GM18520 (cell line): ENCODE results near the gene RBM3.

Source experiments
- ATAC-seq: cut with Tn5 transposase; IDR thresholded peaks from one replicate; pipeline ENCODE4 v1.9.1; 2021; ENCODE audit not compliant: unreplicated experiment

The RBM3 gene

GRCh38 chrX:48576108-48576507 is 1.8 kb downstream of the RBM3 start:
- no peak for ATAC-seq

DNA sequence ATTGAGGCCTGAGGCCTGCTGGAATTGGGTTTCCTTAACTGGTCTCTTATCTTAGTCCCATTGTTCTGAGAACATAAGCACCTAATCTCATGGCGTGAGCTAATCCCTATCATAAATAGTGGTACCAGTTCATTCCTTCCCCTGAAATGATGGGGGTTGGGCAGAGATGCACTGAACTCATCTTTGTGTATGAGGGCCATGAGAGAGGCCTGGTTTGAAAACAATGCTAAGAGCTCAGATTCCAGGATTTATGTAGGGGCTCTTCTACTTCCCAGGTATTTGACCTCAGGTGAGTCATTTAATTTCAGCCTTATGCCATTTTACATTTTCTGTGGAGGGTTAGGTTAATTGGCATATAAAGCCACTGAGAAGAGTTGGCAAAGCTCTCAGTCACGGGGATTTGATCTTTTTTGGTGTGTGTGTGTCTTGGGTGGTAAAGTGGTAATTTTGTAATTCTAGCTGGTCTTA is 4.4 kb downstream of the RBM3 start:
- no peak for ATAC-seq

DNA sequence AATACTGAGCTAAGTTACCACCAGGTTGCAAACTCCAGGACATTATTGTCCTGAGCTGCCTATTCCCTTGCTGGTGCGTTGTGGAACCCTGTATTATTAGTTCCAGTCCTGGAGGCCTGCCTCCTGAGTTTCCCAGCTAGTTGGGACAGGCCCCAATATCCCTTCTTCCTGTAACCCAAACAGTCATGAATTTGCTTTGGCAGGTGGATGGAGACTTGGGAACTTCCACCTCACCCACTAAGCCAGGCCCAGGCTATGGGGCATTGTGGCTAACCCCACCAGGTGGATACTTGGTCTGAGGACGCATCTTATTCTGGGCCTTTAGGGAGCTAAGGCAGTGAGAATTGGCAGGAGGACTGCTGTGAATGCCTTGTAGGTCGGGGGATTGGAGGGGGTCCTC is 5.0 kb downstream of the RBM3 start:
- no peak for ATAC-seq

DNA sequence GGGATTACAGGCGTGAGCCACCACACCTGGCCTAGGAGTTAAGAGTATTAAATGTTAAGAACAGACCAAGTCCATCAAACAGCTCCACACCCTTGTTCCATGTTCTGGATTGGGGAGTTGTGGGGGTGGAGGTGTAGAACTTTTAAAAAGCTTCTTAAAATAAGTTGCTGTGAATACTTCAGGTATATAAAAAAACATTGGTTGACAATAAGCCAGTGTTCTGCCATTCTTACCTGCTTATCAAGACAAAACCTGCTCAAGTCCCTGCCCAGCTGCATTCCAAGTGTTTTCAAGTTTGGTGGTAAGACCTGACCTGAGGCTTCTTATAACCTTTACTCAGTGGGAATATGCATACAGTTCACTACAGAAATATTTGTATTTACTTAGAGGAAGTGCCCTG is 6.4 kb downstream of the RBM3 start:
- ATAC-seq = no peak

DNA sequence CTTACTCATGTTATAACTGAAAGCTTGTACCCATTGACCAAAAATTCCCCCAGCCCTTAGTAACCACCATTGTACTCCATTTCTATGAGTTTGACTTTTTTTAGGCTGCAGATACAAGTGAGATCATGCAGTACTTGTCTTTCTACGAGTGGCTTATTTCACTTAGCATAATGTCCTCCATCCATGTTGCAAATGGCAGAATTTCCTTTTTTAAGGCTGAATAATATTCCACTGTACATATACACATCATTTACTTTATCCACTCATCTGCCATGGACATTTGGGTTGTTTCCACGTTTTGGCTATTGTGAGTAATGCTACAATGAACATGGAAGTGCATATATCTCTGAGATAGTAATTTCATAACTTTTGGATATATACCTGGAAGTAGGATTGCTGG is 10.4 kb downstream of the RBM3 start:
- ATAC-seq = no peak

DNA sequence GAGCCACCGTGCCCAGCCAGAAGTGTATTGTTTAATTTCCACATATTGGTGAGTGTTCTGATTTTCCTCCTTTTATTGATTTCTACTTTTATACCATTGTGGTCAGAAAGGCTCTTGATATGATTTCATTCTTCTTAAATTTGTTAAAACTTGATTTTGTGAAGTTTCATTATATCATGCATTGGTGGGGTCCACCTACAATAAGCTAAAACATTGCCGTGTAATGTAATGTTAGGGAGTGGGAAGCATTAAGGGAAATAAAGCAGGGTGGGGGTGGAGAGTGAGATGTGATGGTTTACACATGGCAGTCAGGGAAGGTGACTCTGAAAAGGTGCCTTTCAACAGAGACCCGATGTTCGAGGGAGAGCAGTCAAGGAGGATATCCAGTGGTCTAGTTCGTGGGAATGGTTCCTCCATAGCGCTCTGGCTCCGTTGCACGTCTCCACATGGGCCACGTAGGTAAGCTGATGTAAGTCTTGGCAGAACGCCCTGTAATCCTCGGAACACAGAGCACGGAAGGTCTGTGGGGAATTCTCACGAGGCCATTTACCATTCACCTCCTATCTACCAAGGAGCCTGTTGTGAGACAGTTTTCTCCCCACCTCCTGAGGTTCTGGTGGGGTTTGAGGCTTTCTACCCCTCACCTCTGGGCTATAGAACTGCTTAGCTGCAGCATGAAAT is 15.3 kb downstream of the RBM3 start:
- no peak for ATAC-seq

DNA sequence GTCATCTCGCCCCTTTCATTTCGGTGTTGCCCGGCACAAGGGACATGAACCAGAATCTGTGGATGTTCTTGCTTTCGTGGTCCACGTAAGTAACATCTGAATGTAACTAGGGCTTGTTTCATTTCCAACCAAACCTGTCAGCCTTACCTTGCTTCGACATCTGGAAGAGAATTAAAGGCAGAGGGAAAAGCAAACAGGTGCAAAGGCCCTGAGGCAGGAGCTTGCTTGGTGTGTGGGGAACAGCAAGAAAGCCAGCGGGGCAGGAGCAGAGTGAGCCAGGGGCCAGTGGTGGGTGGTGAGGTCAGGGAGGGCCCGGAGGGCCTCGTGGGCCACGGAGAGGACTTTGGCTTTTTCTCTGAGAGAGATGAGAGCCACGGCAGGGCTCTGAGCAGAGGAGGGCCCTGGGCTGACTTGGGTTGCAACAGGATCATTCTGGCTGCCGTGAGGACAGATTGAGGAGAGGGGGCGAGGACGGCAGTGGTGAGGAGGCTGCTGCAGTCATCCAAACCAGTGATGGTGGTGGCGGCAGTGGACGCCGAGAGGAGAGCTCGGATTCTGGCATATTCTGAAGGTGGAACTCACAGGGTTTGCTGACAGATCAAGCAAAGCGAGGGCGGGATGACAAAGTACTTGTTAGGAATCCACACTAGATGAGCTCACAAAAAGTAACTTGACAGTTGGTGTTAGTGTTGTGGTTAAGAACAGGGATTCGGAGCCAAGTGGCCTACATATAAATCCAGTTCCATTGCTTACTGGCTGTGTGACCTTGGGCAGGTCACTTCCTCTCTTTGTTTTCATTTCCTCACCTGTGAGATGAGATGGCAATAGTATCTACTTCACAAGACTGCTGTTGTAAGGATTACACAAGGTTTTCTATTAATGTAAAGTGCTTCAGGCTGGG is 16.2 kb downstream of the RBM3 start:
- ATAC-seq = no peak

GRCh38 chrX:48591255-48591791 is 17.0 kb downstream of the RBM3 start:
- no peak for ATAC-seq

DNA sequence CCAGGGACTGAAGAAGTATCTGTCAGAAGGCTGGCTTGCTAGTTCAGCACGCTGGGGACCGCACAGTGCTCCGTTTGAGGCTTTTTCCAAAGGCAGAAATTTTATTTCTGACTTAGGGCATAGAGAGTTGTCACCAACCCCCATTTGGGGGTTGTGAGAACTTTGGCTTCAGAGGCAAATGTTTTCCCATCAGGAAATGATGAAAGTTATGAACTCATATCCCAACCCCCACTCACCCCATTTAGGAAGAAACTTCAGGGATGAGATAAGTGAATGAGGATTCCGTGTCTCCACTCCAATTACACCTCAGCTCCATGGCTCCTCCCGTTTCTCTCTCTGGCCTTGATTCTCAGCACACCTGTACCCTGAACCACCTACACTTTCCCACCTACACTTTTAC is 18.7 kb downstream of the RBM3 start:
- ATAC-seq = no peak

- no peak for ATAC-seq
Observed at GRCh38 chrX:48595929-48596328, 21.6 kb downstream of the RBM3 start.

- ATAC-seq = peak; percentile 63
Observed at GRCh38 chrX:48597353-48598264, 23.3 kb downstream of the RBM3 start, which contains the start of gene WDR13. Gene WDR13 (plus strand): TSS chrX:48597492. CDS start chrX:48597997, 505 bp downstream.

DNA sequence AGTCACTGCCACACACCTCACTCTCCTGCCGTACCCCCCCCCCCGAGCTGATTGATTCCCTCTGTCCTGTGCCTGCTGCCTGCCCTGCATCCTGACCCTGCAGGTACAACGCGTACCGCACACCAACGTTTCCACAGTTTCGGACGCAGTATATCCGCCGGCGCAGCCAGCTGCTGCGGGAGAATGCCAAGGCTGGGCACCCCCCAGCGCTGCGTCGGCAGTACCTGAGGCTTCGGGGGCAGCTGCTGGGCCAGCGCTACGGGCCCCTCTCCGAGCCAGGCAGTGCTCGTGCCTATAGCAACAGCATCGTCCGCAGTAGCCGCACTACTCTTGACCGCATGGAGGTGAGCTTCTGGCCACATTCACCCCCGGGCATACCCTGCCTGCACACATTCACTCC is 24.3 kb downstream of the RBM3 start:
- no peak for ATAC-seq

DNA sequence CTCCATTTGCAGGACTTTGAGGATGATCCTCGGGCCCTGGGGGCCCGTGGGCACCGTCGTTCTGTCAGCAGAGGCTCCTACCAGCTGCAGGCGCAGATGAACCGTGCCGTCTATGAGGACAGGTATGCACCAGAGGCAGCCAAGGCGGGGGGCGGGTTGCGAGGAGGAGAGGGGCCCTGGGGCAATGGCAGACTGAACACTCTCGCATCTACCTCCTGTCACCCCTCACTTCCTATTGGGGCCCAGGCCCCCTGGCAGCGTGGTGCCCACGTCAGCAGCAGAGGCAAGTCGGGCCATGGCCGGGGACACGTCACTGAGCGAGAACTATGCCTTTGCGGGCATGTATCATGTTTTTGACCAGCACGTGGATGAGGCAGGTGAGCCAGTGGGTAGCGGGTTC is 25.1 kb downstream of the RBM3 start:
- ATAC-seq = no peak

DNA sequence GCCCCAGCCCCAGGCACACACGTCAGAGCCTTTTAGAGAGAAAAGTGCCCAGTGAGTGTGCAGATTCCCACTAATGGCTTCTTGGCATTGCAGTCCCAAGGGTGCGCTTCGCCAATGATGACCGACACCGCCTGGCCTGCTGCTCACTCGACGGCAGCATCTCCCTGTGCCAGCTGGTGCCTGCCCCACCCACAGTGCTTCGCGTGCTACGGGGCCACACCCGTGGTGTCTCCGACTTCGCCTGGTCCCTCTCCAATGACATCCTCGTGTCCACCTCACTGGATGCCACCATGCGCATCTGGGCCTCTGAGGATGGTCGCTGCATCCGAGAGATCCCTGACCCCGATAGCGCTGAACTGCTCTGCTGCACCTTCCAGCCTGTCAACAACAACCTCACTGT is 25.9 kb downstream of the RBM3 start:
- no peak for ATAC-seq

DNA sequence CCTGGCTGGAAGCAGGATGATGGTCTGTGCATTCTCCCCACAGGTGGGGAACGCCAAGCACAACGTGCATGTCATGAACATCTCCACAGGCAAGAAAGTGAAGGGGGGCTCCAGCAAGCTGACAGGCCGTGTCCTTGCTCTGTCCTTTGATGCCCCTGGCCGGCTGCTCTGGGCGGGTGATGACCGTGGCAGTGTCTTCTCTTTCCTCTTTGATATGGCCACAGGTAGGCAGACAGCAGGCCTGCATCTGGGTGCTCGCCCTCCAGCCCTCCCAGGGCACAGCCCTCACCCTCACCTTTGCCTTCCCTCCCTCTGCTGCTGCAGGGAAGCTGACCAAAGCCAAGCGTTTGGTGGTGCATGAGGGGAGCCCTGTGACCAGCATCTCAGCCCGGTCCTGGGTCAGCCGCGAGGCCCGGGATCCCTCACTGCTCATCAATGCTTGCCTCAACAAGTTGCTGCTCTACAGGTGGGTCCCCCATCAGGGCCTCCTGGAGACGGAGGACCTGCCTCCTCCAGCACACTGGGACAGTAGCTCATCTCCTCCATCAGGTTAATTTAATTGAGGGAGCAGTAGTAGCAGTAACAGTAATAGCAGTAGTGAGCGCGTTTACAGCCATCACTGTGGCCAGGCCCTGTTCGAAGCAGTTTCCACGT is 27.6 kb downstream of the RBM3 start:
- no peak for ATAC-seq

GRCh38 chrX:48604701-48605100 is 30.4 kb downstream of the RBM3 start:
- no peak for ATAC-seq

DNA sequence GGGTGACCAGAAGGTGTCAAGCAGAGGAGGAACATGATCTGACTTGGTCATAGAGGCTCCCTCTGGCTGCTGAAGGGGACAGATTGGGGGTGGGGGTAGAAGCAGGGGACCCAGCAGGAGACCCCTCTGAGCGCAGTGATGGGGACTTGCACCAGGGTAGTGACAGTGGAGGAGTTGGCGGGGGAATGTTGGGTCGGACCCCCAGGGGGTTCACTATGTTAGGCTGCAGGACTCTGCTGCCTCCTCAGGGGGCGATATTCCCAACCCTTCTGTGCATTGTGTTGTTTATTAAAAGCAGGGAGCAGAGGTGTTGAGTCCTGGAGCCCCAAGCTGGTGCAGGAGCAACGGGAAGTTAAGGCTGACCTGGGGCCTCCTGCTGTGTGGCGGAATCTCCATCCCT is 31.8 kb downstream of the RBM3 start:
- ATAC-seq = no peak

GRCh38 chrX:48611703-48612102 is 37.4 kb downstream of the RBM3 start:
- ATAC-seq = no peak

DNA sequence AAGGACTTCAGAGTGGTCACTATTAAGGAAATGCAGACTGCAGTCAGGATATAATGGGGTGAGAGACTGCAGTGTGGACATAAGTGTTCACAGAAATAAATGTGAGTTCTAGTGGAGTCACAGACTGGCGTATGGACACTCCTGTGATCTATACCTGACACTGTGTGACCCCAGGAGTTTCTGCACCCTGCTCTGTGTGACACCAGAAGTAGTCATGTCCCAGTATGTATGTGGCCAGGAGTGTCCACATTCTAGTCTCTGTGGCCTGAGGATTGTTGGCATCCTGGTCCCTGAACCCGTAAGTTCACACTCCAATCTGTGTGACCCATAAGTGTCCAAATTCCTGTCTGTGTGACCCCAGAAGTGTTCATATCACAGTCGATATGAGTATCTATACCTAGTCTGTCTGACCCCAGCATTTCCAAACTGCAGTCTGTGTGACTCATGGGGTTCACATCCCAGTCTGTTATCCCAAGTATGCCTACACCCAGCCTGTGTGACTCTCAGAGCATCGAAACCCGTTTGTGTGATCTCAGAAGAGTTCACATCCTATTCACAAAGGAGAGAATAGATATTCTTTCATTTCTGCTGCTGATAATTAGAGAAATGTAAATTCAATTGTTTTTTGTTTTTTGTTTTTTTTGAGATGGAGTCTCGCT is 39.3 kb downstream of the RBM3 start:
- ATAC-seq = no peak

- no peak for ATAC-seq
Observed at GRCh38 chrX:48616576-48616975, 42.3 kb downstream of the RBM3 start.
